ENCODE data around the gene DNAL4. TPM values are rescaled to one million over a fixed set of nuclear protein-coding genes. Genes with fewer than 3 reads are reported as not detected.

Gene DNAL4
- total RNA-seq, 2 experiments from 2014 or later = 6.7 to 7.4 TPM

- H3K9me3 Mint-ChIP-seq = no peaks in the 10 kb centered on the region
- H3K27me3 Mint-ChIP-seq = no peaks in the 10 kb centered on the region
- no peaks in the 10 kb centered on the region for H3K36me3 Mint-ChIP-seq
- no peak for DNase-seq
- H3K4me1 Mint-ChIP-seq = peaks cover 3% of the 10 kb centered on the region
- H3K4me3 Mint-ChIP-seq = no peak overlapping the region
- no peak overlapping the region for H3K27ac Mint-ChIP-seq
These were observed 9.9 kb downstream of the DNAL4 start for GRCh38 chr22:38784035-38784434.

- Mint-ChIP-seq H3K9me3 (no peaks in the 10 kb centered on the region), H3K27me3 (no peaks in the 10 kb centered on the region), H3K4me1 (no peaks in the 10 kb centered on the region), H3K27ac (no peak overlapping the region), H3K36me3 (no peaks in the 10 kb centered on the region), H3K4me3 (no peak overlapping the region)
- DNase-seq = no peak
These were observed 10.8 kb downstream of the DNAL4 start for GRCh38 chr22:38783095-38783615.

DNA sequence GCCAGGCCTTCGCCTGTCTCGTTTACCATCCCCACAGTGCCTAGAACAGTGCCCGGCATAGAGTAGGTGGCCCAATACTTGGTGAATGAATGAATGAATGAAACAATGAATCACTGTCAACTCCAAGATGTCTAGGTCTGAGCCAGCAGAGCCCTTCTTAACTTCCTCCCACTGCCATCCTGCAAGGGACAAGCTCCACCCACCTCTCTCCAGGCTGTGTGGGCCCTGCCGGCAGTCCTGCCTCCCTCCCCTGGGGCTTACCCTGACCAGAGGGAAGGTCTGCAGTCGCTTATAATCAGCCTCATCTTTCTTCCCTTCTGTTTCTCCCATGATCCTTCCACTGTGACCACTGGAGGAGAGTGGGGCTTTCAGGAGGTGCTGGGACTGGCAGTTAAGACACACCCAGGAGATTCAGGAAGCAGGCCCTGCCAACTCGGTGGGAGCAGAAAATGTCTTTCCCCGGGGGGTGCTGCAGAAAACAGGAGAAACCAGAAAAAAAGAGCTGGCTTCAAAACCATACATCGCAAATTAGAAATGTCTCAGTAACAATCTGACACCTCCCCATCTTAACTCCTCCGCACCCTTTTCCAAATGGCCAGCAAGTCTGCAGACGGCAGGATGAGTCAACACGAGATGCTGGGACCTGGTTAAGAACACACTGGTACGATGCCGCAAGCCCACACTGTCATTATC is 11.4 kb downstream of the DNAL4 start:
- Mint-ChIP-seq H3K4me1 (no peaks in the 10 kb centered on the region), H3K9me3 (no peaks in the 10 kb centered on the region), H3K27ac (no peak overlapping the region), H3K36me3 (no peaks in the 10 kb centered on the region), H3K4me3 (no peak overlapping the region), H3K27me3 (no peaks in the 10 kb centered on the region)
- no peak for DNase-seq

- no peaks in the 10 kb centered on the region for H3K36me3 Mint-ChIP-seq
These were observed 12.9 kb downstream of the DNAL4 start for GRCh38 chr22:38781033-38781432.

DNA sequence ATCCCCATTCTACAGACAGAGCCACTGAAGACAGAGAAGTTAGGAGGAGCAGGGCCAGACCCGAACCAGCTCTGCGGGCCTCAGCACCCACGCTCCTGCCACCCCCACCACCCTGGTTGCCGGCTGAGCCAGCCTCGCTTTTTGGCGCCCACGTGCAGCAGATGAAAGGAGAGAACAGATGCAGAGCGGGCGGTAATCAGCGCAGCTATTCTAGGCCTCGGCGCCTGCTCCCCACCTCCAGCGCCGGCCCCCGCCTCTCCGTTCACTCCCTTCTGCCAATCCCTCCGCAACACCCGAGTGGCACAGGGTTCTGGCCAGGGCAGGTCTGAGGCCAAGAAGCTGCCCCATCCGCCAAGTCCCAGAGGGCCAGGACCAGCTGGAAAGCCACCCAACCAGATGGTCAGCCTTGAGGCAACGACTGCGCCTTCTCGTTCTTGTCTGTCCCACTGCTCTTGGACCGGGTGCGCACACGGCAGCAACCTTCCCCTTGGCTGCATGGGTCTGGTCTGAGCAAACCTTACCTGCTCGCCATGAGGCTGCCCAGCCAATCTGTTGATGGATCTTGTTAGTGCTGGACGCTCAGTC is 16.8 kb downstream of the DNAL4 start:
- no peaks in the 10 kb centered on the region for H3K27me3 Mint-ChIP-seq
- no peak overlapping the region for H3K4me3 Mint-ChIP-seq
- peaks cover 8% of the 10 kb centered on the region for H3K4me1 Mint-ChIP-seq
- DNase-seq = no peak
- H3K27ac Mint-ChIP-seq = no peak overlapping the region
- H3K9me3 Mint-ChIP-seq = no peaks in the 10 kb centered on the region
- no peaks in the 10 kb centered on the region for H3K36me3 Mint-ChIP-seq

More at GRCh38 chr22:38781033-38781432, 12.9 kb downstream of the DNAL4 start:
- no peak for DNase-seq
- H3K4me1 Mint-ChIP-seq = no peaks in the 10 kb centered on the region
- no peak overlapping the region for H3K4me3 Mint-ChIP-seq
- H3K27ac Mint-ChIP-seq = no peak overlapping the region
- no peaks in the 10 kb centered on the region for H3K27me3 Mint-ChIP-seq
- H3K9me3 Mint-ChIP-seq = no peaks in the 10 kb centered on the region

DNA sequence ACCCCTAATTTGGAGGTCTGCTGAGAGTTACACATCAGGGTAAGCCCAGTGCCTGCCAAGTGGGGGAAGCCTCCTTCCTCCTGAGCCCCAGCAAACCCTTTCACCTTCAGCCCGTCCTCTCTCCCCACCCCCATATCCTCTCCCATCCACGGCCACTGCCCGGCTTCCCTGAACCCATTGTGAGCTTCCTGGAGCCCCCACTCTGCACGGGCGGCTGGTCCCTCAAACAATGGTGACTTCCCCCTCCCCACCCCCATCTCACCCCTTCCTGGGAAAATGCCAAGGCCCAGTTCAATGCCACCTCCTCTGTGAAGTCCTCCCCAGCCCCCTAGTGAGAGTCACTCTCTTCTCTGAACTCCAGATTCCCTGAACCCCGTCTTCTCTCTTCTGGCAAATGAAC is 17.9 kb downstream of the DNAL4 start:
- H3K4me1 Mint-ChIP-seq = peaks cover 8% of the 10 kb centered on the region
- H3K9me3 Mint-ChIP-seq = no peaks in the 10 kb centered on the region
- no peaks in the 10 kb centered on the region for H3K36me3 Mint-ChIP-seq
- H3K27ac Mint-ChIP-seq = no peak overlapping the region
- DNase-seq = no peak
- H3K27me3 Mint-ChIP-seq = no peaks in the 10 kb centered on the region
- no peak overlapping the region for H3K4me3 Mint-ChIP-seq

- no peak overlapping the region for H3K4me3 Mint-ChIP-seq
- no peak overlapping the region for H3K27ac Mint-ChIP-seq
- peaks cover 8% of the 10 kb centered on the region for H3K4me1 Mint-ChIP-seq
- no peaks in the 10 kb centered on the region for H3K36me3 Mint-ChIP-seq
- H3K27me3 Mint-ChIP-seq = no peaks in the 10 kb centered on the region
- H3K9me3 Mint-ChIP-seq = no peaks in the 10 kb centered on the region
- DNase-seq = no peak
These were observed 18.3 kb downstream of the DNAL4 start for GRCh38 chr22:38775656-38776055.

- no peaks in the 10 kb centered on the region for H3K27me3 Mint-ChIP-seq
- H3K36me3 Mint-ChIP-seq = no peaks in the 10 kb centered on the region
- H3K4me1 Mint-ChIP-seq = peaks cover 8% of the 10 kb centered on the region
- no peaks in the 10 kb centered on the region for H3K9me3 Mint-ChIP-seq
- H3K27ac Mint-ChIP-seq = no peak overlapping the region
- no peak overlapping the region for H3K4me3 Mint-ChIP-seq
- no peak for DNase-seq
These were observed 19.3 kb downstream of the DNAL4 start for GRCh38 chr22:38774496-38775166.

GRCh38 chr22:38773363-38773946 is 20.5 kb downstream of the DNAL4 start:
- Mint-ChIP-seq H3K9me3 (no peaks in the 10 kb centered on the region), H3K4me1 (peaks cover 10% of the 10 kb centered on the region), H3K27me3 (no peaks in the 10 kb centered on the region), H3K27ac (no peak overlapping the region), H3K4me3 (no peak overlapping the region), H3K36me3 (no peaks in the 10 kb centered on the region)
- no peak for DNase-seq

GRCh38 chr22:38772623-38772873 is 21.4 kb downstream of the DNAL4 start:
- no peak for DNase-seq
- Mint-ChIP-seq H3K27me3 (no peaks in the 10 kb centered on the region), H3K27ac (no peak overlapping the region), H3K4me3 (no peak overlapping the region), H3K4me1 (peaks cover 10% of the 10 kb centered on the region), H3K9me3 (no peaks in the 10 kb centered on the region), H3K36me3 (no peaks in the 10 kb centered on the region)

DNA sequence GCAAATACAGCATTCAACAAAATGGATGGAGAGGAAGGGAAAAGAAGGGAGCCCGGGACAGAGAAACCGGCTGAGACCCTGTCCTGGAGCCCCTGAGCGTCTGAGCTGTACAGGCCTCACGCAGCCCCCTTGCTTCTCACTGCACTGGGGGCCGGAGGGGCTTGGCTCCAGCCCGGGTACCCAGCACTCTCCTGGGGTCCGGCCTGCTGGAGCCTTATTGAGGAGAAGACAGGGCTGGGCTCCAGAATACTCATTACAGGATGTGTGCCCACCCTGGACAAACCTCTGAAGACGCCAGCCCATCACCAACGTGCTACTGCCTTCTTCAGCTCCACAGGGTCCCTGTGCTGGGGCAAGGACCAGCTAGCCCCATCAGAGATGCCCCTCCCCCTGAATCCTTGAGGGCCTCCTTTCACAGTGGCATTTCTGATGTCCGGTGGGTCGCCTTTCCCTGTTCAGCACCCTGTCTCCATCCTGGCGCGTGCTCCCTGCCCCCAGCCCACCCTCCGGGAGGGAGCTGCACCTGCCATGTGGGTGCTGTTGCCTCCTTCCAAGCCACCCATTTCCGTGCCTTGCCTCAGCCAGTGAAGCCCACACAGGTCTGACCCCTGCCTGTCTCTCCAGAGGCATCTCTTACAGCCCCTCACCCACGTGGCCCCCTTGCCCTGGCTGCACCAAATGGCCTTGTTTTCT is 23.5 kb downstream of the DNAL4 start:
- Mint-ChIP-seq H3K4me3 (no peak overlapping the region), H3K9me3 (no peaks in the 10 kb centered on the region), H3K36me3 (no peaks in the 10 kb centered on the region), H3K27me3 (no peaks in the 10 kb centered on the region), H3K4me1 (peaks cover 10% of the 10 kb centered on the region), H3K27ac (no peak overlapping the region)
- no peak for DNase-seq

- Mint-ChIP-seq H3K9me3 (no peaks in the 10 kb centered on the region), H3K36me3 (no peaks in the 10 kb centered on the region), H3K27ac (no peak overlapping the region), H3K4me1 (peaks cover 4% of the 10 kb centered on the region), H3K27me3 (no peaks in the 10 kb centered on the region), H3K4me3 (no peak overlapping the region)
- DNase-seq = no peak
These were observed 25.9 kb downstream of the DNAL4 start for GRCh38 chr22:38768036-38768435.

- no peak overlapping the region for H3K27ac Mint-ChIP-seq
- no peak for DNase-seq
- no peak overlapping the region for H3K4me3 Mint-ChIP-seq
- no peaks in the 10 kb centered on the region for H3K27me3 Mint-ChIP-seq
- H3K36me3 Mint-ChIP-seq = no peaks in the 10 kb centered on the region
- peaks cover 4% of the 10 kb centered on the region for H3K4me1 Mint-ChIP-seq
- H3K9me3 Mint-ChIP-seq = no peaks in the 10 kb centered on the region
These were observed 26.6 kb downstream of the DNAL4 start for GRCh38 chr22:38767313-38767712.

GRCh38 chr22:38766076-38766777 is 27.7 kb downstream of the DNAL4 start:
- H3K27ac Mint-ChIP-seq = no peak overlapping the region
- H3K4me3 Mint-ChIP-seq = no peak overlapping the region
- DNase-seq = no peak
- no peaks in the 10 kb centered on the region for H3K36me3 Mint-ChIP-seq
- peaks cover 4% of the 10 kb centered on the region for H3K4me1 Mint-ChIP-seq
- H3K27me3 Mint-ChIP-seq = no peaks in the 10 kb centered on the region
- no peaks in the 10 kb centered on the region for H3K9me3 Mint-ChIP-seq
